NCI-H82 treated with DMSO at 0.1 percent for 48 hours (cell line): ENCODE results near the gene FOCAD.

Experiments
- DNase-seq: peaks from one replicate; lab custom pipeline; 2025; ENCODE audit not compliant: unreplicated experiment; lab: John Stamatoyannopoulos, UW

Gene FOCAD

DNA sequence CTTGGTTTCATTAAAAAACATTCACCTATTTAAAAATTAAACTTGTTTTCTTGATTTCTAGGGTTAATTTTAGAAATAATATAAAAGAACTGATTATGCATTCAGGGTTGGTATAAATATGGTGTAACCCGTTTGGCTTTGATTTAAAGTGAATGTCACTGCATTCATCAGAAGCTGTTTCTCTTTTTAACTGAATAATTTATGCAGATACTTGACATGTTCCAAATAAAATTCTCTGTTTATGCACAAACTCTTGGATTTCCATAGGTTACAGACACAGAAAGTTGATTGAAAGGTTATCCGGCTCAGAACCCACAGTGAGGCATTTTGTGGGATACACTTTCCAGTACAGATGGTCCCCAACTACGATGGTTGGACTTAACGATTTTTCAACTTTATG lies 186.1 kb downstream of the FOCAD start:
- DNase-seq: no peak

DNA sequence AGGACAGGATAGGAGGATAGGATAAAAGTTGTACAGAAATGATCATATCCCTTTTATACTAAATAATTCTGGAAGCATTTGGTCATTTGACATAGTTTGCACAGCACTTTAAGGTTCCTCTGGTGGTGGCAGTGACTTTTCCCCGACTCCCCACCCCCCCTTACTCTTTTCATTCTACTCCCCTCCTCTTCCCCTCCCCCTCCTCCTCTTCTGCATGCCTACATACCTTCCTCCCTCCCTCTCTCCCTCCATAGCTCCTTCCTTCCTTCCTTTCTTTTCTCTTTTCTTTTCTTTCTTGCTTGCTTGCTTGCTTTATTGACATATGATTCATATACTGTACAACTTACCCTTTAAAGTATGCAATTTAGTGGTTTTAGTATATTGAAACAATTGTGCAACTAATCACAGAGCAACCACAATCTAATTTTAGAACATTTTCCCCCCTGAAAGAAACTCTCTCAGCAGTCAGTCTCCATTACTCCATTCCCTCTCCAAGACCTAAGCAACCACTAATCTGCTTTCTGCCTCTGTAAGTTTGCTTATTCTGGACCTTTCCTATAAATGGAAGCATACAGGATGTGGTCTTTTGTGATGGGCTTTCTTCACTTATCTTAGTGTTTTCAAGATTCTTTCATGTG lies 188.4 kb downstream of the FOCAD start:
- DNase-seq: no peak

GRCh38 chr9:20873240-20873865 lies 189.3 kb downstream of the FOCAD start:
- DNase-seq: no peak

DNA sequence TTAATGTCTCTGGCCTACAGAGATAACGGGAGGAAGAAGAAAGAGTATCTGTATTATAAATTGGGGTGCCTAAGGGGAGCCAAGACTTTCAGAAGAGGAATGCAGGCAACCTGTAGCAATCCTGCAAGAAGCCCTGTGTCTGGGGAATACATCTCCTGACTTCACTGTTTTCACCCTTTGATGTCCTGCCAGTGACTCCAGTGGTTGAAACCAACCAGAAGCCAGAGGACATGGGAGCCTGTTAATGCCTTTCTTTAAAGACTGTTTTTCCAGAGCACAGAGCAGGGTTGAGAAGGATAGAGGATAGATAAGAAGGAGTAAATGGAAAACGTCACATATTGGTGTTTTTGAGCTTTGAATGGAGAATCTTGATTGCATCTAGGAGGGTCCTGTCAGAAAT lies 196.2 kb downstream of the FOCAD start:
- DNase-seq: no peak

- DNase-seq: no peak
Observed at GRCh38 chr9:20880675-20881074, 196.6 kb downstream of the FOCAD start.

GRCh38 chr9:20884985-20885593 lies 201.0 kb downstream of the FOCAD start:
- DNase-seq: no peak

DNA sequence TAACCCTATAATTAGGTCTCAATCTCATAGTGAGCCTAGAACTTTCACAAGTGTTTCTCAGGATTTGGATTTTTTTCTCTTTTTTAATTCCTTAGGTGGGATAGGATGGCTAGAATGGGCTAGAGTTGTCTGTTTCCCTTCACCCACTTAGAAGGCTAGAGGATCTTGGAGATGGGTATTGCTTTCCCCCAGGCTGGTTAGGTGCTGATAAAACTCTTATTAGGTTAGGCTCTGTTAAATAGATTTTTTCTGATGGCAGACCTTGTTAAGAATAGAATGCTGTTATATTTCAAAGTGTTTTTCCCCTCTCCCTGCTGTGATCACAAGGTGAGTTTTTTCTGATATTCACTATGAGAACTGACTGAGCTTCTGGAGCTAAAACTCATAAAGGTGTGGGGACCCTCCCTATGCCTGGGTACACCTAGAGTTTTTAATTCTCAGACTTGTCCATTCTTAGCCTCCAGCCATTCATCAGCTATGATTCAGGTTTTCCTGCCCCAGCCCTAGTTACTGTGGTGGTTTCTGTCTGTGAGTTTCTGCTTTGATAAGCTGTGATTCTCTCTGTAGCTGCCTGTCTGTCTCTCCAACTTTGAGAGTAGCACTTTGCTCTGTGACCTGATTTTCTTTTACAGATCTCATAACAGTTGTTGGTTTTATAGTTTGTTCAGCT lies 215.0 kb downstream of the FOCAD start:
- no peak for DNase-seq

DNA sequence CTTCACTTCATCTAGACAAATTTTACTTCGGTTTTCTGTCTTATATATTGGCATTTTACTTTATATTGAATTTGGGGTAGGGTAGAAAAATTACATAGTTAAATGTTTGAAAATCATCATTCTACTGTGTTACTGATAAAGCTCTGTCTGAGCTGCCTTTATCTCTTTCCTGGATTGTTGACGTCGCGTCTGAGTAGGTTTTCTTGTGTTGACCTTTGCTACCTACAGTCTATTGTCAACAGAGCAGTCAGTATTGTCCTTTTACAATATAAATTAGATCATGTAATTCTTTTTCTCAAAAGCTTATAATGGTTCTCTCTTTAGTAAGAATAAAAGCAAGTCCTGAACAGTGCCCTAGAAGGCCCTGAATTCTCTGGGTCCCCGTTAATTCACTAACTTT lies 219.2 kb downstream of the FOCAD start:
- DNase-seq: no peak

- peak; percentile 29 for DNase-seq
Observed at GRCh38 chr9:20904995-20905394, 220.9 kb downstream of the FOCAD start.

GRCh38 chr9:20906326-20906725 lies 222.3 kb downstream of the FOCAD start:
- DNase-seq: no peak

DNA sequence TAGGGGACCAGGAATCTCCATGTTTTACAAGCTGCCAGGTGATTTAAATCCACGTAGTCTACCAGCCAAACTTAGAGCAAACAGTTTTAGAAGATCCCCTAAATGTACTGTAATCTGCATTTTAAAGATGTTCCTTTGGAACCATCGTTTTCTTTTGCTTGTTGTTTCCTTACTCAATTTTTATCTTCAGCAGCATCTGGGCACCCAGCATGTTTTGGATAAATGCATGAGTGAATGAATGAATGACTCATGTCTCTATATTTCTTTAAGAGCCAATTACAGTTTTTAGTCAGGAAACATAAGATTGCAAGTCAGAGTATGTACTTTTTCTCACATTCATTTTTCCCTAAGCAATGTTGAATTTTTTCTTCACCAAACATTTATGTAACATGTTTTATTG lies 224.4 kb downstream of the FOCAD start:
- DNase-seq: no peak

DNA sequence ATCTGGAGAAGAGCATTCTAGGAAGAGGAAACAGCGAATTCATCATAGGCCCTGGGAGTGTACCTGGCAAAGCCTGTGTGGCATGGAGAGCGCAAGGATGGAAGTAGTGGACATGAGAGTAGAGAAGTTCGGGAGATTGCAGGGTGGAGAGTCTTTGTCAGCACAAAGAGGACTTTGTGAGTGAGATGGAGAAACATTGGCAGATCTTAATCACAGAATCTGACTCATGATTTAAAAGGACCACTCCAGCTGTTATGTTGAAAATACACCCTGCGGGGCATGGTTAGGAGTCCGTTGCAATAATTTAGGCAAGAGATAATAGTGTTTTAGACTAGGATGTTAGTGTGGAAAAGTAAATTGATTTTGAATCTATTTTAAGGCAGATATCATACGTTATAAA lies 230.5 kb downstream of the FOCAD start:
- no peak for DNase-seq

- no peak for DNase-seq
Observed at GRCh38 chr9:20921362-20921761, 237.3 kb downstream of the FOCAD start.

DNA sequence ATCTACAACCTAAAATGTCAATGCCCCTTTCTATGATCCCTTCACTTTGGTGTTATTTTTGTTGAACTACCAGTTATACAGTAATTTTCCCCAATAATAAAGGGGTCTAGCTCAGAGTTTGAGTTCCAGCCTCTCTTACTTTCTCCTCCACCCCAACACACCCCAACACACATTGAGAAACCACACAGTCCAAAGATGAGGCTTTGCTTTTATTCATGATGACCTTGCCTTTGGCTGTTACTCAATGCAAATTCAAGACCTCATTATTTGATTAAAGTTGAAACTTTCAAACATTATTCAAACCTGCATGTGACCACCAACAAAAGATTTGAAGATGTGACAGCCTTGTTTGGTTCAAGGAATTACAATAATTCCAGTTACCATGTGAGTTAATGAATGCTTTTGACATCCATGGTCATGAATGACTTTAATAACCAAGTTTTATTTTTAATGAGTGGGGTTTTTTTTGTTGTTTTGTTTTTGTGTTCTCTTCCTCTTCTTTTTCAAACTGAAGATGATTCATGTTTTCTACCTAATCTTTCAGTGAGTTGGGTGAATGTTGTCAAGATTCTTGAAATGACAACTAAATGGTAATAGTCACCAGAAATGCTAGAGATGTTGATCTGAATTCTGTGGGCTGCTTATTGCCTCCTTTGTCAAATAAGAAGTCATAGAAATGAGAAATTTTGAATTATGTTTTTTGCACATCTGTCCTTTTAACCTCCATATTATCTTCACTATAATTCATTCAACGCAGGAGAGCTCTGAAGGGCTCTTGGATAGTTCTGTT lies 241.4 kb downstream of the FOCAD start:
- no peak for DNase-seq

- DNase-seq: no peak
Observed at GRCh38 chr9:20929276-20929675, 245.2 kb downstream of the FOCAD start.

GRCh38 chr9:20930836-20931235 lies 246.8 kb downstream of the FOCAD start:
- no peak for DNase-seq

GRCh38 chr9:20940447-20941173 lies 256.6 kb downstream of the FOCAD start:
- no peak for DNase-seq

- peak; percentile 40 for DNase-seq
Observed at GRCh38 chr9:20941174-20941690, 257.2 kb downstream of the FOCAD start.

DNA sequence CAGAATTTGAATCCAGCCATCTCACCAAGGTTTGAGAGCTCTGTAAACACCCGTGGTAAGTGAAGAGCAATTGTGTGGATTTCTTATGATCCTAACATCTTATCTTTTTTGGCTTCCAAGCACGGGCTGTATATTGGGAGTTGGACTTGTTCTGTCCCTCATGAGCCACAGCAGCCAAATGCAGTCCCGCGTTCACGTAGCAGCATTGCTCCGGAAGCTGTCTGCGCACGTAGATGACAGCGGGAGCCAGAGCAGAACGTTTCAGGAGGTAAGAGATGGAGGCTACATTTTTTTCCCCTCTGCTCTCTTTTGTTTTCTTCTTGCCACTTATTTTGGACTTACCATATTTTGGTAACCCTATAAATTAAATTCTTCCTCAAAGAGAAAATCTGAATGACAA lies 260.4 kb downstream of the FOCAD start:
- no peak for DNase-seq

GRCh38 chr9:20945269-20945668 lies 261.2 kb downstream of the FOCAD start:
- DNase-seq: no peak
